Cardiac septum (tissue), 1 donor: ENCODE data around the gene IL15RA. TPM values are rescaled to one million over a fixed set of nuclear protein-coding genes. Genes with fewer than 3 reads are reported as not detected.

Experiments
- DNase-seq: peaks from one replicate; pipeline ENCODE4 v3.0.0-alpha.2; 2020; ENCODE audit warnings: low spot score
- intact Hi-C: fragments of 100-400 bp; cut with DNase I; formaldehyde crosslinking; loops from one replicate; pipeline ENCODE4 v1.14.0; 2022
- total RNA-seq: library from RNA; stranded (reverse); fragmentation: NEBNext Ultra II Directional; extraction: Animal tissue kit (Norgen Biotek cat#: 25700); gene quantifications from one replicate; pipeline ENCODE4 v1.2.1, GENCODE V29; 2021
- donor health status: DM: no; HTN: no; CAD: no.

Gene IL15RA
- total RNA-seq, 1 donor from 2014 or later, result 3.9 TPM

GRCh38 chr10:5942474-5942873 is 34.9 kb downstream of the IL15RA start:
- intact Hi-C loops, result loop anchor here (10.0 kb wide), 1 partner anchor 462 kb away; no protein-coding TSS in a partner anchor
- peak; percentile 82 for DNase-seq

GRCh38 chr10:5942001-5942400 is 35.3 kb downstream of the IL15RA start:
- no peak for DNase-seq
- intact Hi-C loops, result loop anchor here (10.0 kb wide), 1 partner anchor 463 kb away; no protein-coding TSS in a partner anchor

- DNase-seq, result no peak
- intact Hi-C loops, result loop anchor here (10.0 kb wide), 1 partner anchor 463 kb away; no protein-coding TSS in a partner anchor
Observed at GRCh38 chr10:5941579-5941978, 35.8 kb downstream of the IL15RA start.

GRCh38 chr10:5940807-5941218 is 36.5 kb downstream of the IL15RA start:
- DNase-seq, result no peak
- intact Hi-C loops, result loop anchor here (10.0 kb wide), 1 partner anchor 464 kb away; no protein-coding TSS in a partner anchor

GRCh38 chr10:5938291-5938690 is 39.1 kb downstream of the IL15RA start:
- intact Hi-C loops, result no loop called here
- DNase-seq, result no peak

- no peak for DNase-seq
- intact Hi-C loops, result no loop called here
Observed at GRCh38 chr10:5937016-5937415, 40.3 kb downstream of the IL15RA start.

GRCh38 chr10:5935628-5936027 is 41.7 kb downstream of the IL15RA start:
- DNase-seq, result no peak
- intact Hi-C loops, result no loop called here

GRCh38 chr10:5933909-5934546 is 43.3 kb downstream of the IL15RA start:
- intact Hi-C loops, result no loop called here
- DNase-seq, result no peak

- intact Hi-C loops, result no loop called here
Observed at GRCh38 chr10:5932345-5932744, 45.0 kb downstream of the IL15RA start.

GRCh38 chr10:5930272-5930671 is 47.1 kb downstream of the IL15RA start:
- intact Hi-C loops, result no loop called here
- DNase-seq, result no peak

More at GRCh38 chr10:5932345-5932744, 45.0 kb downstream of the IL15RA start:
- no peak for DNase-seq

- intact Hi-C loops, result no loop called here
- DNase-seq, result no peak
Observed at GRCh38 chr10:5929442-5929841, 47.9 kb downstream of the IL15RA start.

GRCh38 chr10:5927306-5927705 is 50.0 kb downstream of the IL15RA start:
- intact Hi-C loops, result no loop called here

GRCh38 chr10:5924889-5925288 is 52.5 kb downstream of the IL15RA start:
- no peak for DNase-seq
- intact Hi-C loops, result no loop called here

More at GRCh38 chr10:5927306-5927705, 50.0 kb downstream of the IL15RA start:
- DNase-seq, result no peak

- DNase-seq, result no peak
- intact Hi-C loops, result no loop called here
Observed at GRCh38 chr10:5921746-5922145, 55.6 kb downstream of the IL15RA start.

- DNase-seq, result no peak
- intact Hi-C loops, result no loop called here
Observed at GRCh38 chr10:5919568-5919967, 57.8 kb downstream of the IL15RA start.

GRCh38 chr10:5918763-5919162 is 58.6 kb downstream of the IL15RA start:
- no peak for DNase-seq
- intact Hi-C loops, result no loop called here

- intact Hi-C loops, result no loop called here
- DNase-seq, result no peak
Observed at GRCh38 chr10:5917305-5917704, 60.0 kb downstream of the IL15RA start.

GRCh38 chr10:5915451-5915850 is 61.9 kb downstream of the IL15RA start:
- intact Hi-C loops, result no loop called here
- DNase-seq, result no peak

- intact Hi-C loops, result no loop called here
- DNase-seq, result no peak
Observed at GRCh38 chr10:5913736-5914135, 63.6 kb downstream of the IL15RA start.

- intact Hi-C loops, result no loop called here
- no peak for DNase-seq
Observed at GRCh38 chr10:5911670-5912069, 65.7 kb downstream of the IL15RA start.

GRCh38 chr10:5910323-5911100 is 66.8 kb downstream of the IL15RA start:
- DNase-seq, result no peak
- intact Hi-C loops, result no loop called here
